ENCODE data around the gene MAST3. TPM values are rescaled to one million over a fixed set of nuclear protein-coding genes. Genes with fewer than 3 reads are reported as not detected.

Gene MAST3
- total RNA-seq, 1 experiment from 2014 or later: 4.1 TPM

- no peak for TF ChIP-seq CTCF (IDR thresholded peaks at IDR 0.05; ENCODE audit: unreplicated experiment)
- no TSS peak for BruUV-seq (replicated peaks)
Measured at GRCh38 chr19:18168673-18169381, 71.2 kb downstream of the MAST3 start.

GRCh38 chr19:18170714-18171255, 73.2 kb downstream of the MAST3 start:
- H3K4me3 Mint-ChIP-seq (ENCODE audit: unreplicated experiment): no peak overlapping the region
- CTCF ChIA-PET: interaction anchor here (0.5 to 1.6 kb wide), 9 partner anchors 10 to 847 kb away, joined by 3 to 13 read pairs (median 3); no protein-coding TSS in a partner anchor
- intact Hi-C loops (cut with micrococcal nuclease): no loop called here

More at GRCh38 chr19:18168673-18169381, 71.2 kb downstream of the MAST3 start:
- H3K4me3 Mint-ChIP-seq (ENCODE audit: unreplicated experiment): no peak overlapping the region
- peaks cover 5% of the 10 kb centered on the region for H3K4me1 Mint-ChIP-seq (ENCODE audit: insufficient read depth, unreplicated experiment)
- no peak overlapping the region for H3K27ac Mint-ChIP-seq (ENCODE audit: low read depth, unreplicated experiment)
- H3K9me3 Mint-ChIP-seq (ENCODE audit: unreplicated experiment): no peaks in the 10 kb centered on the region
- POLR2A ChIA-PET: interaction anchor here (1.3 to 1.9 kb wide), 2 partner anchors 35 to 83 kb away, joined by 3 to 4 read pairs; partner anchors contain the start of gene RAB3A
- intact Hi-C loops (cut with micrococcal nuclease): loop anchor here (1.0 kb wide), 1 partner anchor 56 kb away; no protein-coding TSS in a partner anchor
- no peak for DNase-seq (ENCODE audit: unreplicated experiment)
- H3K36me3 Mint-ChIP-seq (ENCODE audit: insufficient read depth, unreplicated experiment): peaks cover 77% of the 10 kb centered on the region
- CTCF ChIA-PET: interaction anchor here (0.6 to 1.9 kb wide), 10 partner anchors 8 to 169 kb away, joined by 3 to 6 read pairs (median 3); no protein-coding TSS in a partner anchor
- H3K27me3 Mint-ChIP-seq (ENCODE audit: insufficient read depth, unreplicated experiment): no peaks in the 10 kb centered on the region

GRCh38 chr19:18171605-18172327, 74.2 kb downstream of the MAST3 start:
- Mint-ChIP-seq H3K36me3 (ENCODE audit: insufficient read depth, unreplicated experiment) (peaks cover 48% of the 10 kb centered on the region), H3K9me3 (ENCODE audit: unreplicated experiment) (no peaks in the 10 kb centered on the region), H3K27me3 (ENCODE audit: insufficient read depth, unreplicated experiment) (no peaks in the 10 kb centered on the region), H3K27ac (ENCODE audit: low read depth, unreplicated experiment) (peak overlapping the region; percentile 64), H3K4me3 (ENCODE audit: unreplicated experiment) (no peak overlapping the region), H3K4me1 (ENCODE audit: insufficient read depth, unreplicated experiment) (peaks cover 5% of the 10 kb centered on the region)
- BruUV-seq (replicated peaks): no TSS peak
- DNase-seq (ENCODE audit: unreplicated experiment): no peak
- ChIA-PET CTCF (interaction anchor here (1.0 to 1.8 kb wide), 4 partner anchors 10 to 80 kb away, joined by 3 to 6 read pairs (median 4); no protein-coding TSS in a partner anchor), POLR2A (interaction anchor here (0.5 to 2.4 kb wide), 8 partner anchors 12 to 103 kb away, joined by 3 to 11 read pairs (median 4); partner anchors contain the start of genes MPV17L2 and RAB3A)
- intact Hi-C loops (cut with micrococcal nuclease): no loop called here
- TF ChIP-seq CTCF (IDR thresholded peaks at IDR 0.05; ENCODE audit: unreplicated experiment): no peak

More at GRCh38 chr19:18170714-18171255, 73.2 kb downstream of the MAST3 start:
- peaks cover 5% of the 10 kb centered on the region for H3K4me1 Mint-ChIP-seq (ENCODE audit: insufficient read depth, unreplicated experiment)
- H3K27me3 Mint-ChIP-seq (ENCODE audit: insufficient read depth, unreplicated experiment): no peaks in the 10 kb centered on the region
- POLR2A ChIA-PET: interaction anchor here (0.6 to 2.4 kb wide), 5 partner anchors 11 to 310 kb away, joined by 3 to 11 read pairs (median 3); partner anchors contain the start of gene MPV17L2
- BruUV-seq (replicated peaks): no TSS peak
- no peak for TF ChIP-seq CTCF (IDR thresholded peaks at IDR 0.05; ENCODE audit: unreplicated experiment)
- peak overlapping the region; percentile 64 for H3K27ac Mint-ChIP-seq (ENCODE audit: low read depth, unreplicated experiment)
- no peak for DNase-seq (ENCODE audit: unreplicated experiment)
- no peaks in the 10 kb centered on the region for H3K9me3 Mint-ChIP-seq (ENCODE audit: unreplicated experiment)
- peaks cover 58% of the 10 kb centered on the region for H3K36me3 Mint-ChIP-seq (ENCODE audit: insufficient read depth, unreplicated experiment)

Data from MCF 10A (cell line).